K562 (cell line): Measurements from ENCODE around the gene CR2. TPM values are rescaled to one million over a fixed set of nuclear protein-coding genes. Genes with fewer than 3 reads are reported as not detected.
A peak's percentile ranks its signal among the peaks of the same experiment; 100 is the strongest.

Experiments
- ATF7 ChIP-seq: fragments of 450-650 bp; IDR thresholded peaks from 2 replicates; pipeline ENCODE4 v1.7.1; 2014; ENCODE audit warnings: mild to moderate bottlenecking, moderate library complexity
- C11orf30 ChIP-seq: fragments of 450-650 bp; IDR thresholded peaks from 2 replicates; pipeline ENCODE4 v1.6.1; 2016; ENCODE audit warnings: low read depth, mild to moderate bottlenecking
- FOXJ2 ChIP-seq: fragments of 200-800 bp; sonication (Bioruptor generic); IDR thresholded peaks from 2 replicates; pipeline ENCODE4 v1.6.1; 2016; ENCODE audit warnings: missing genetic modification characterization, missing compliant biosample characterization
- ILF3 ChIP-seq: fragments of 450-650 bp; IDR thresholded peaks from 2 replicates; pipeline ENCODE4 v1.6.1; 2018; ENCODE audit warnings: antibody characterized with exemption, mild to moderate bottlenecking, moderate library complexity, borderline replicate concordance
- IRF1 ChIP-seq: sonication (generic); formaldehyde crosslinking; IDR thresholded peaks from 2 replicates; pipeline ENCODE4 v1.8.0; 2022; ENCODE audit warnings: missing genetic modification reagents, mild to moderate bottlenecking, borderline replicate concordance
- JUND ChIP-seq, 2 experiments: IDR thresholded peaks; 2 replicates in 1 of 2; 3 replicates in 1 of 2; pipeline ENCODE4 v1.6.1; 2011; ENCODE audit warnings: borderline replicate concordance in 2 of 2, low read depth in 2 of 2, low read length in 2 of 2, improper control_type of control experiment in 1 of 2, missing biosample characterization in 1 of 2, missing genetic modification characterization in 1 of 2, missing genetic modification reagents in 1 of 2
- MAFF ChIP-seq: IDR thresholded peaks from 2 replicates; pipeline ENCODE4 v1.6.1; 2012; ENCODE audit warnings: low read length, improper control_type of control experiment
- NFRKB ChIP-seq: fragments of 450-650 bp; IDR thresholded peaks from 2 replicates; pipeline ENCODE4 v1.6.1; 2016; ENCODE audit warnings: low read depth
- POLR2AphosphoS2 ChIP-seq: IDR thresholded peaks from 2 replicates; pipeline ENCODE4 v1.6.1; 2012; ENCODE audit warnings: low read length, improper control_type of control experiment
- POLR2H ChIP-seq: IDR thresholded peaks from 2 replicates; pipeline ENCODE4 v1.6.1; 2016; ENCODE audit warnings: missing genetic modification characterization, low read depth, mild to moderate bottlenecking, control low read depth, missing compliant biosample characterization, moderate library complexity
- RNF2 ChIP-seq: sonication (generic); IDR thresholded peaks from 2 replicates; pipeline ENCODE4 v1.6.1; 2016
- TAF15 ChIP-seq: fragments of 200-400 bp; formaldehyde crosslinking; IDR thresholded peaks from 2 replicates; pipeline ENCODE4 v1.6.1; 2017; ENCODE audit warnings: mild to moderate bottlenecking, low read depth, low read length, moderate library complexity
- ZNF12 ChIP-seq: sonication (generic); formaldehyde crosslinking; IDR thresholded peaks from 2 replicates; pipeline ENCODE4 v1.4.0; 2020; ENCODE audit warnings: mild to moderate bottlenecking, missing genetic modification reagents
- ZNF197 ChIP-seq: fragments of 200-800 bp; sonication (Bioruptor generic); IDR thresholded peaks from 2 replicates; pipeline ENCODE4 v1.6.1; 2016; ENCODE audit warnings: low read depth, missing genetic modification characterization, missing compliant biosample characterization
- ZNF316 ChIP-seq: fragments of 450-650 bp; IDR thresholded peaks from 2 replicates; pipeline ENCODE4 v1.6.1; 2016
- ZNF668 ChIP-seq: fragments of 250-450 bp; sonication (Bioruptor Pico); IDR thresholded peaks from 2 replicates; pipeline ENCODE4 v1.8.0; 2022; ENCODE audit warnings: mild to moderate bottlenecking, inconsistent platforms
- ZNF695 ChIP-seq: fragments of 450-650 bp; formaldehyde crosslinking; IDR thresholded peaks from 2 replicates; pipeline ENCODE4 v1.4.0; 2020; ENCODE audit warnings: mild to moderate bottlenecking, moderate library complexity
- ZNF707 ChIP-seq: fragments of 250-450 bp; sonication (Bioruptor Pico); conservative IDR thresholded peaks from 2 replicates; pipeline ENCODE4 v1.8.0; 2022; ENCODE audit warnings: inconsistent platforms, mild to moderate bottlenecking, moderate library complexity
- ZNF766 ChIP-seq: fragments of 200-800 bp; sonication (Bioruptor generic); conservative IDR thresholded peaks from 2 replicates; pipeline ENCODE4 v1.6.1; 2016; ENCODE audit warnings: missing genetic modification characterization, missing compliant biosample characterization
- polyA plus RNA-seq, 8 experiments: library from polyadenylated mRNA; depleted of rRNA in 4 of 8; stranded (reverse) in 5 of 8; unstranded in 3 of 8; fragments of >200 nt; fragmentation: Nextera tagmentation in 2 of 8; fragmentation: Illumina TruSeq in 1 of 8; extraction: Ambion mirVana in 2 of 8; extraction: Trizol in 1 of 8; gene quantifications; 2 replicates each; pipeline versions ENCODE4 v1.2.1 to v1.2.3, GENCODE V29; 2011 to 2014; ENCODE audit warnings: inconsistent platforms in 1 of 8, missing spikeins in 1 of 8
- total RNA-seq, 7 experiments: library from RNA; depleted of rRNA in 6 of 7; stranded (reverse); fragments of >200 nt in 6 of 7; fragmentation: Illumina TruSeq in 2 of 7; extraction: Trizol in 2 of 7; gene quantifications; 2 replicates each; pipeline versions ENCODE4 v1.2.1 to v1.2.3, GENCODE V29; 2011 to 2021; ENCODE audit warnings: low replicate concordance in 1 of 7
- TF ChIP-seq, protein P1 (sequence below): fragments of 450-650 bp; IDR thresholded peaks from 2 replicates; pipeline ENCODE4 v1.6.1; 2017; ENCODE audit warnings: antibody characterized with exemption, mild to moderate bottlenecking
- TF ChIP-seq, protein P2 (sequence below): sonication (generic); formaldehyde crosslinking; IDR thresholded peaks from 2 replicates; pipeline ENCODE4 v1.8.0; 2022; ENCODE audit warnings: mild to moderate bottlenecking, missing genetic modification reagents
- TF ChIP-seq, protein P3 (sequence below): fragments of 450-650 bp; conservative IDR thresholded peaks from 2 replicates; pipeline ENCODE4 v1.6.1; 2016; ENCODE audit warnings: missing genetic modification characterization, low read depth, mild to moderate bottlenecking, control low read depth, missing compliant biosample characterization

Gene CR2
- total and polyA plus RNA-seq, 9 of the 15 experiments (the other 6 are each of a cell fraction or from before 2014, with no cell fraction given), result 0.07 to 0.67 (median 0.37) TPM

DNA sequence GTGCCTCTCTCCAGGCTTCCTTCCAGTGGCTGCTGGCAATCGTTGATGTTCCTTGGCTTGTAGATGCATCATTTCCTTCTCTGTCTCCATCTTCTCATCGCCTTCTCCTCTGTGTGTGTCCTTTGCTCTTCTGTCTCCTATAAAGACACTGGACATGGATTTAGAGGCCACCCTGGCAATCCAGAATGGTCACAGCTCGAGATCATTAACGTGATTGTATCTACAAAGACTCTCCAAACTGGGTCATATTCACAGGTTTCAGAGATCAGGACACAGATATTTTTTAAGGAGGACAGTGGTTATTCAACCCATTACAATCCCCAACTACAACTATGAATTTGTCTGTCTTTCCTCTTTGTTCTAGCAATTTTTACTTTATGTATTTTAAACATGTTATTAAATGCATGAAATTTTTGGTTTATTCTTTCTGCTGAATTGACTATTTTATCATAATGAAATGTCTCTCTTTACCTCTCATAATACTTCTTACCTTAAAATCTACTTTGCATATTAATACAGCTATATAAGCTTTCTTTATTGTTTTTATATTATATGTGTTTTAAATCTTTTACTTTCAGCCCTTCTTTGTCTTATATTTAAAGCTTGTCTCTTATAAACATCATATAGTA is 64.6 kb downstream of the CR2 start (continued):
- TF ChIP-seq, protein P1, sequence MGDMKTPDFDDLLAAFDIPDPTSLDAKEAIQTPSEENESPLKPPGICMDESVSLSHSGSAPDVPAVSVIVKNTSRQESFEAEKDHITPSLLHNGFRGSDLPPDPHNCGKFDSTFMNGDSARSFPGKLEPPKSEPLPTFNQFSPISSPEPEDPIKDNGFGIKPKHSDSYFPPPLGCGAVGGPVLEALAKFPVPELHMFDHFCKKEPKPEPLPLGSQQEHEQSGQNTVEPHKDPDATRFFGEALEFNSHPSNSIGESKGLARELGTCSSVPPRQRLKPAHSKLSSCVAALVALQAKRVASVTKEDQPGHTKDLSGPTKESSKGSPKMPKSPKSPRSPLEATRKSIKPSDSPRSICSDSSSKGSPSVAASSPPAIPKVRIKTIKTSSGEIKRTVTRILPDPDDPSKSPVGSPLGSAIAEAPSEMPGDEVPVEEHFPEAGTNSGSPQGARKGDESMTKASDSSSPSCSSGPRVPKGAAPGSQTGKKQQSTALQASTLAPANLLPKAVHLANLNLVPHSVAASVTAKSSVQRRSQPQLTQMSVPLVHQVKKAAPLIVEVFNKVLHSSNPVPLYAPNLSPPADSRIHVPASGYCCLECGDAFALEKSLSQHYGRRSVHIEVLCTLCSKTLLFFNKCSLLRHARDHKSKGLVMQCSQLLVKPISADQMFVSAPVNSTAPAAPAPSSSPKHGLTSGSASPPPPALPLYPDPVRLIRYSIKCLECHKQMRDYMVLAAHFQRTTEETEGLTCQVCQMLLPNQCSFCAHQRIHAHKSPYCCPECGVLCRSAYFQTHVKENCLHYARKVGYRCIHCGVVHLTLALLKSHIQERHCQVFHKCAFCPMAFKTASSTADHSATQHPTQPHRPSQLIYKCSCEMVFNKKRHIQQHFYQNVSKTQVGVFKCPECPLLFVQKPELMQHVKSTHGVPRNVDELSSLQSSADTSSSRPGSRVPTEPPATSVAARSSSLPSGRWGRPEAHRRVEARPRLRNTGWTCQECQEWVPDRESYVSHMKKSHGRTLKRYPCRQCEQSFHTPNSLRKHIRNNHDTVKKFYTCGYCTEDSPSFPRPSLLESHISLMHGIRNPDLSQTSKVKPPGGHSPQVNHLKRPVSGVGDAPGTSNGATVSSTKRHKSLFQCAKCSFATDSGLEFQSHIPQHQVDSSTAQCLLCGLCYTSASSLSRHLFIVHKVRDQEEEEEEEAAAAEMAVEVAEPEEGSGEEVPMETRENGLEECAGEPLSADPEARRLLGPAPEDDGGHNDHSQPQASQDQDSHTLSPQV, result peak; percentile 68; the same call in 1 of the 2 replicates
- peak; percentile 99 for TF ChIP-seq ZNF316
- TF ChIP-seq RNF2, result no peak
- peak; percentile 67; the same call in 1 of the 2 replicates for TF ChIP-seq MAFF
- no peak for TF ChIP-seq POLR2AphosphoS2
- 0 out of 2 replicates have a peak, but pooled peaks have one; percentile 23 for TF ChIP-seq ZNF766
- TF ChIP-seq, protein P2, sequence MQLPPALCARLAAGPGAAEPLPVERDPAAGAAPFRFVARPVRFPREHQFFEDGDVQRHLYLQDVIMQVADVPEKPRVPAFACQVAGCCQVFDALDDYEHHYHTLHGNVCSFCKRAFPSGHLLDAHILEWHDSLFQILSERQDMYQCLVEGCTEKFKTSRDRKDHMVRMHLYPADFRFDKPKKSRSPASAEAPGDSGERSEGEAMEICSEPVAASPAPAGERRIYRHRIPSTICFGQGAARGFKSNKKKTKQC (CRISPR knock-in tag), result no peak
- TF ChIP-seq FOXJ2 (tag), result no peak
- TF ChIP-seq NFRKB, result peak; percentile 13; the same call in 1 of the 2 replicates
- no peak for TF ChIP-seq IRF1
- no peak for TF ChIP-seq POLR2H (tag)
- TF ChIP-seq ZNF707 (CRISPR knock-in tag), result no peak
- TF ChIP-seq ZNF197 (CRISPR knock-in tag), result peak; percentile 36; the same call in 1 of the 2 replicates
- TF ChIP-seq C11orf30, result peak; percentile 96
- TF ChIP-seq ILF3, result no peak
- TF ChIP-seq JUND (IDR thresholded peaks at IDR 0.05; ENCODE audit: borderline replicate concordance, low read depth, low read length), result no peak
- peak; percentile 39; the same call in 1 of the 3 replicates for TF ChIP-seq JUND (tag; IDR thresholded peaks at IDR 0.05; ENCODE audit: borderline replicate concordance, low read depth, low read length)
- TF ChIP-seq, protein P3, sequence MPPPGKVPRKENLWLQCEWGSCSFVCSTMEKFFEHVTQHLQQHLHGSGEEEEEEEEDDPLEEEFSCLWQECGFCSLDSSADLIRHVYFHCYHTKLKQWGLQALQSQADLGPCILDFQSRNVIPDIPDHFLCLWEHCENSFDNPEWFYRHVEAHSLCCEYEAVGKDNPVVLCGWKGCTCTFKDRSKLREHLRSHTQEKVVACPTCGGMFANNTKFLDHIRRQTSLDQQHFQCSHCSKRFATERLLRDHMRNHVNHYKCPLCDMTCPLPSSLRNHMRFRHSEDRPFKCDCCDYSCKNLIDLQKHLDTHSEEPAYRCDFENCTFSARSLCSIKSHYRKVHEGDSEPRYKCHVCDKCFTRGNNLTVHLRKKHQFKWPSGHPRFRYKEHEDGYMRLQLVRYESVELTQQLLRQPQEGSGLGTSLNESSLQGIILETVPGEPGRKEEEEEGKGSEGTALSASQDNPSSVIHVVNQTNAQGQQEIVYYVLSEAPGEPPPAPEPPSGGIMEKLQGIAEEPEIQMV (tag), result no peak
- TF ChIP-seq TAF15, result no peak
- no peak for TF ChIP-seq ZNF12
- TF ChIP-seq ATF7, result no peak
- no peak for TF ChIP-seq ZNF695 (CRISPR knock-in tag)
- TF ChIP-seq ZNF668, result no peak
